Lower leg skin (tissue), 3 donors: ENCODE measurements around the gene CHTOP.

Experiments used
- CTCF ChIP-seq, 3 donors: fragments of 450-650 bp; IDR thresholded peaks; one replicate each; pipeline ENCODE4 v1.5.1; 2016; ENCODE audit warnings: antibody characterized with exemption in 3 of 3, mild to moderate bottlenecking in 3 of 3, moderate library complexity in 2 of 3
- POLR2A ChIP-seq, 2 donors: fragments of 450-650 bp; IDR thresholded peaks; one replicate each; pipeline ENCODE4 v1.6.1; 2016 to 2017; ENCODE audit warnings: antibody characterized with exemption in 2 of 2, mild to moderate bottlenecking in 1 of 2, moderate library complexity in 1 of 2

DNA sequence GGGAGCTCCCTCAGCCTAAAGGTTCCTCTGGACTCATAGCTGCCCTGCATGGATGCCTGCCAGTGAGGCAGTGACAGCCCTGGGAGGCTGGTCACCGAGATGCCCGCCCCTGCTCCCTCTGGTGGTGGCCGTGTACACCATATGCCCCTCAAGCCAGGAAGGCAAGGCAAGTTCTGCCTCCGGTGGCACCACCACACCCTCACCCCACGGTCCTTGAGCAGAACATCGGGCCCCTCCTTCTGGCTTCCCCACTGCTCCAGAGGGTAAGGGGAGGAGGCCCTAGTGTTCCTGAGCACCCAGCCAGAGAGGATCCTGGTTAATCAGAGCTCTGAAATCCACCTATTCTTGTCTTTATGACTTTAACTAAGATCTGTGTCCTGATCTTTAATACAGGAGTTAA is 16.2 kb upstream of the CHTOP start:
- TF ChIP-seq CTCF (IDR thresholded peaks at IDR 0.05) (no peak), POLR2A (IDR thresholded peaks at IDR 0.05) (no peak)
